HG03571 (cell line): Measurements from ENCODE around the gene ECT2L.

Experiments used
- ATAC-seq: cut with Tn5 transposase; IDR thresholded peaks from one replicate; pipeline ENCODE4 v1.9.1; 2021; ENCODE audit not compliant: unreplicated experiment

ECT2L gene

GRCh38 chr6:138803331-138803730, 7.4 kb downstream of the ECT2L start:
- no peak for ATAC-seq

- no peak for ATAC-seq
These were observed 8.0 kb downstream of the ECT2L start for GRCh38 chr6:138803861-138804260.

GRCh38 chr6:138805016-138805765, 9.3 kb downstream of the ECT2L start:
- ATAC-seq, result no peak

- no peak for ATAC-seq
These were observed 11.0 kb downstream of the ECT2L start for GRCh38 chr6:138806889-138807288.

GRCh38 chr6:138809677-138810076, 13.8 kb downstream of the ECT2L start:
- ATAC-seq, result no peak

GRCh38 chr6:138811866-138812265, 16.0 kb downstream of the ECT2L start:
- ATAC-seq, result no peak

GRCh38 chr6:138814179-138814834, 18.4 kb downstream of the ECT2L start:
- no peak for ATAC-seq

- no peak for ATAC-seq
These were observed 19.3 kb downstream of the ECT2L start for GRCh38 chr6:138815221-138815620.

- ATAC-seq, result peak; percentile 67
These were observed 20.1 kb downstream of the ECT2L start for GRCh38 chr6:138815797-138816528.

- ATAC-seq, result no peak
These were observed 21.9 kb downstream of the ECT2L start for GRCh38 chr6:138817799-138818198.

- ATAC-seq, result peak; percentile 75
These were observed 22.8 kb downstream of the ECT2L start for GRCh38 chr6:138818496-138819194.

GRCh38 chr6:138821519-138821918, 25.6 kb downstream of the ECT2L start:
- ATAC-seq, result no peak

- no peak for ATAC-seq
These were observed 28.7 kb downstream of the ECT2L start for GRCh38 chr6:138824482-138825144.

- ATAC-seq, result no peak
These were observed 34.4 kb downstream of the ECT2L start for GRCh38 chr6:138830248-138830647.

GRCh38 chr6:138832182-138832581, 36.3 kb downstream of the ECT2L start:
- ATAC-seq, result no peak

GRCh38 chr6:138833816-138834539, 38.1 kb downstream of the ECT2L start:
- no peak for ATAC-seq

- no peak for ATAC-seq
These were observed 41.4 kb downstream of the ECT2L start for GRCh38 chr6:138837246-138837645.

- no peak for ATAC-seq
These were observed 48.3 kb downstream of the ECT2L start for GRCh38 chr6:138844192-138844591.

GRCh38 chr6:138847884-138848283, 52.0 kb downstream of the ECT2L start:
- ATAC-seq, result no peak

- ATAC-seq, result no peak
These were observed 52.6 kb downstream of the ECT2L start for GRCh38 chr6:138848461-138848860.
